NB4 (cell line): Measurements from ENCODE around the gene GON4L.
"Not testable (repeated sequence)": the region's sequence is repeated elsewhere in the genome, so short reads cannot be mapped to it uniquely, and the experiment has no call there.

Experiments
- DNase-seq: peaks from one replicate; pipeline ENCODE4 v3.0.0; 2010; ENCODE audit warnings: low read depth
- H3K4me3 ChIP-seq: one replicate; pipeline ENCODE4 v1.5.1; 2011; ENCODE audit warnings: mild to moderate bottlenecking, low read depth, low read length, moderate library complexity
- CTCF ChIP-seq: IDR thresholded peaks from one replicate; pipeline ENCODE4 v1.5.1; 2012; ENCODE audit warnings: low read depth, low read length
- MYC ChIP-seq: IDR thresholded peaks from 2 replicates; pipeline ENCODE4 v1.6.1; 2011; ENCODE audit warnings: low read depth, low read length
- POLR2A ChIP-seq: IDR thresholded peaks from 2 replicates; pipeline ENCODE4 v1.6.1; 2011; ENCODE audit warnings: mild to moderate bottlenecking; ENCODE audit not compliant: insufficient read length; ENCODE audit errors: extremely low read depth
- TF ChIP-seq, protein P1 (sequence below): IDR thresholded peaks from 2 replicates; pipeline ENCODE4 v1.6.1; 2011; ENCODE audit warnings: low read depth, low read length

The GON4L gene

DNA sequence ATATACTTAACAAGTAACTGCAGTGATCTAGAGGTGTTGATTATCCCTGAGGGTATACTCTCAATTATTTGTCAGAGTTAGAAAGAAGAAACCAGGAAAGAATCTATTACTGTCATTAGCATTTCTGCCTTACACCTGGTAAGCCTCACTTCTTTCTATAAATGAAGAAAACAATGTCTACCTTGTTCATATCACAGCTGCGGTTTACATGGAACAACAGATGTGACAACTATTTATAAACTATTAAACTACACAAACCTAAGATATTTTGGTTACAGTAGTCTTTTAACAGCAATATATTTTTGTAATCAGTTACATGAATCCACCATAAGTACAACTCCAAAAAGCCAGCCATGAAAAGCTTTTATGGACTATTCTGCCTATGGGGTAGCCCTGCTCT, 40.7 kb downstream of the GON4L start:
- H3K4me3 ChIP-seq = no peak overlapping the region
- TF ChIP-seq MYC = no peak
- TF ChIP-seq, protein P1, sequence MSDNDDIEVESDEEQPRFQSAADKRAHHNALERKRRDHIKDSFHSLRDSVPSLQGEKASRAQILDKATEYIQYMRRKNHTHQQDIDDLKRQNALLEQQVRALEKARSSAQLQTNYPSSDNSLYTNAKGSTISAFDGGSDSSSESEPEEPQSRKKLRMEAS = no peak
- TF ChIP-seq POLR2A = no peak
- no peak for DNase-seq

DNA sequence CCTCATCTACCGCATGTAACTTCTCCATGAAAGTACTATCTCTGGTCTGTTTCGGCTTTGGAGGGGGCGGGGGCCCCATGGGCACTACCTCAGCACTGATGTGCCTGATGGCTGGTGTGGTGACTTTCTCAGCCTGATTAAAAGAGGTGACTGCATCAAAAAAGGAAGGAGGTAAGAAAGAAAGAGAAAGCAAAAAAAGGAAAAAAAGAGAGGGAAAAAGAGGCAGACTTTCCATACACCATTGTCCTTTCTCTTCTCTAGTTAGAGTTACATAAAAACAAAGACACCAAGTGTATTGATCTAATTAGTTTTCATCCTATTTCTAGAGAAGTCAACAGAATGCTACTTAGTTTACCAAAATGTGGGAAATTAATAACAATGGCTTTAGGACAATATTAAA, 43.3 kb downstream of the GON4L start:
- no peak for TF ChIP-seq MYC
- TF ChIP-seq CTCF = no peak
- no peak for TF ChIP-seq POLR2A
- TF ChIP-seq, protein P1 = no peak
- H3K4me3 ChIP-seq = no peak overlapping the region
- DNase-seq = no peak

DNA sequence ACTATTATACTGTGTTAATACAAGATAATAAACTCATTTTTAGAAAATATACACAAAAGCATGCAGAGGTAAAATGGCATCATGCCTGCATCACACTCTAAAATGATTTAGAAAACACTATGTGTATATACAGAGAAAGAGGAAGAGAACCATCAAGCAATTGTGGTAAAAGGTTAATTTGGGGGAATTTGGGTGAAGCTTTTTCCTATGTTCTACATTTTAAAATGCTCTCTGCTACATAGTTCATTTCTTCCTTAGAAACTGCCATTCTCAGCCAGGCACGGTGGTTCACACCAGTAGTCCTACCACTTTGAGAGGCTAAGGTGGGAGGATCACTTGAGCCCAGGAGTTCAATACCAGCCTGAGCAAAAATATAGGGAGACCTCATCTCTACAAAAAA, 44.1 kb downstream of the GON4L start:
- H3K4me3 ChIP-seq = no peak overlapping the region
- no peak for TF ChIP-seq MYC
- no peak for TF ChIP-seq CTCF
- TF ChIP-seq POLR2A = no peak
- TF ChIP-seq, protein P1 = no peak
- DNase-seq = no peak

DNA sequence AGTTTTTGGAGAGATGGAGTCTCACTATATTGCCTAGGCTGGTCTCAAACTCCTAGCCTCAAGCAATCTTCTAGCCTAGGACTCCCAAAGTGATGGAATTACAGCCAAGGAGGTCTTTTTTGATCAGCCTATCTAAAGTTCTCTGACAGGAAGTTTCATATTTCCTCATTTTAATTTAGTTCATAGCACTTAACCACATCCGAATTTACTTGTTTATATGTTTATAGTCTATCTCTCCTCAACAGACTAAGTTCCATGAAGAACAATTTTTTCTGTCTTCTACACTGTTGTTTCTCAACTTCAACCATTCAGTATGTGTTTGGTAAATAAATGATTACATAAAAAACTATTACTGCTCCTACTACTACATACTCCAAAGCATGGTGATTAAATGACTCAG, 47.9 kb downstream of the GON4L start:
- DNase-seq = no peak

DNA sequence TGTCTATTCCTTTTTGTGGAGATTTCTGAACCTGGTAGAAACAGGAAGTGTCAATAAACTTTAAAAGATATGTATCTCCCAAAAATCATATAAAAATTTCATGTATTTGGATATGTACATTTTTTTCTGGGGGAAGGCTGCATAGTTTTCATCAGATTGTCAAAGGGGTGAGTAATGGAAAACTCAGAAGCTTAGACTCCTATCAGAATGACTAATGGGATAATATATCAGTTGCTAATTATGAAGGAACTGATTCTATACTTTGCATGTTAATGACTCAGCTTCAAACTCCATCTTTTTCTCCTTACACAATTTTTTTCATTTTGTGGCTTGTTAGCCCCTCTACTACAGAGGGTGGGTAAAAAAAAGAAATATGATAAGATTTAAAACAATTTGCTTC, 55.9 kb downstream of the GON4L start:
- H3K4me3 ChIP-seq = no peak overlapping the region
- DNase-seq = no peak
- TF ChIP-seq POLR2A = no peak
- TF ChIP-seq MYC = no peak
- no peak for TF ChIP-seq CTCF
- TF ChIP-seq, protein P1 = no peak

More for the DNA sequence above, 47.9 kb downstream of the GON4L start:
- H3K4me3 ChIP-seq = no peak overlapping the region
- no peak for TF ChIP-seq MYC
- TF ChIP-seq CTCF = no peak
- TF ChIP-seq, protein P1 = no peak
- no peak for TF ChIP-seq POLR2A

- H3K4me3 ChIP-seq, DNase-seq: not testable (repeated sequence)
Measured at GRCh38 chr1:155795618-155796017, 61.4 kb downstream of the GON4L start.

- TF ChIP-seq POLR2A (no peak), CTCF (no peak), MYC (no peak)
- TF ChIP-seq, protein P1 = no peak
- no peak for DNase-seq
- no peak overlapping the region for H3K4me3 ChIP-seq
Measured at GRCh38 chr1:155794605-155795245, 62.3 kb downstream of the GON4L start.
